ENCODE results near the gene FAM185A. TPM values are rescaled to one million over a fixed set of nuclear protein-coding genes. Genes with fewer than 3 reads are reported as not detected.
"Not testable (repeated sequence)": the region's sequence is repeated elsewhere in the genome, so short reads cannot be mapped to it uniquely, and the experiment has no call there.

Gene FAM185A
- 10 to 100 TPM in 1 of 2 donors, 1 to 10 TPM in 1; 8.7 to 11.3 TPM for total RNA-seq

DNA sequence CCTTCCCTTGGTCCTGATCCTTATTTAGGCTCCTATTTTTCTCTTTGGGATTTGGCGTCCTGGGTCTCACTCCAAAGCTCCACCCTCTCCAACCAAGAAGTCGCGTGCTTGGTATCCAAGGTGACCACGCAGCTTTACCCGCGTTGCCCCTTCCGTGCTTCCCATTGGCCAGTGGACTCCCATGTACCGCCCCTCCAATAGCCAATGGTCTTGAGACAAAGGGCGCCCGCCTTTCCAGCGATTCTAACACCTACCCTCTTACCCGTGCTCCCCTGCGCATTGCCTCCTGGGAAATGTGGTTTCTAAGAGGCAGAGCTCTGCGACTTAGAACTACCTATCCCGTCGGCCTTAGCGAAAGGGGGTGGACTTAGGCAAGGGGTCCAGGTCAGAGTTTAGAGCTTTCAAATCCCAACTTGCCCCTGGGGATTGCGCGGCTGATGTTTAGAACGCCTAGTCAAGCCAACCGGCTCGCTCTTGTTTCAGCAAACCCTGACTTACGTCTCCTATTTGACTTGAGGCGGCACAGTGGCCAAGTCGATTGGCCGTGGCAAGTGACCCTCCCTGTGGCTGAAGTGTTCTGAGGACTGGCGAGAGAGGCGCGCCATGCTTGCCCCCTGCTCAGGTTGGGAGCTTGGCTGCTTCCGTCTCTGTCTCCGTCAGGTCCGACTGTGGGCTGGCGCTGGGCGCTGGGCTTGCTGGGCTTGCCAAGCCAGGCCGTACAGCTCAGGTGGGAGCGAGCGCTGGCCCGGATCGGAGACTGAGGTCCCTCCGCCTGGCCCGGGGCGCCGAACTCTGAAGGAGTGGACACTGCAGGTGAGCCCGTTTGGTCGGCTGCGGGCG is at the start of gene FAM185A:
Gene FAM185A (plus strand): TSS at position 395 of the 840 bp plus-strand sequence. CDS start 209 bp downstream, at position 604.
- H3K27me3 Mint-ChIP-seq; H3K36me3 Mint-ChIP-seq (ENCODE audit: low read depth); H3K9me3 Mint-ChIP-seq; H3K4me1 Mint-ChIP-seq: not testable (repeated sequence)
- peak; percentile 99 for ATAC-seq (replicated peaks)
- peak within 1 kb of the TSS; percentile 76 for H3K4me3 Mint-ChIP-seq
- peak within 1 kb of the TSS; percentile 39 for H3K27ac Mint-ChIP-seq

GRCh38 chr7:102713011-102713690 is 35.6 kb upstream of the FAM185A start:
- H3K27me3 Mint-ChIP-seq; H3K36me3 Mint-ChIP-seq (ENCODE audit: low read depth); H3K9me3 Mint-ChIP-seq: not testable (repeated sequence)
- Mint-ChIP-seq H3K4me3 (peak overlapping the region; percentile 63), H3K27ac (peak overlapping the region; percentile 95), H3K4me1 (peaks cover 17% of the 10 kb centered on the region)
- ATAC-seq (replicated peaks), result peak; percentile 59

GRCh38 chr7:102713691-102714080 is 35.1 kb upstream of the FAM185A start:
- H3K27me3 Mint-ChIP-seq; H3K9me3 Mint-ChIP-seq; H3K36me3 Mint-ChIP-seq (ENCODE audit: low read depth): not testable (repeated sequence)
- peak; percentile 78 for ATAC-seq (replicated peaks)
- Mint-ChIP-seq H3K4me3 (peak overlapping the region; percentile 63), H3K4me1 (peaks cover 17% of the 10 kb centered on the region), H3K27ac (peak overlapping the region; percentile 95)

GRCh38 chr7:102714774-102715522 is 33.9 kb upstream of the FAM185A start:
- H3K27ac Mint-ChIP-seq, result peak overlapping the region; percentile 96

DNA sequence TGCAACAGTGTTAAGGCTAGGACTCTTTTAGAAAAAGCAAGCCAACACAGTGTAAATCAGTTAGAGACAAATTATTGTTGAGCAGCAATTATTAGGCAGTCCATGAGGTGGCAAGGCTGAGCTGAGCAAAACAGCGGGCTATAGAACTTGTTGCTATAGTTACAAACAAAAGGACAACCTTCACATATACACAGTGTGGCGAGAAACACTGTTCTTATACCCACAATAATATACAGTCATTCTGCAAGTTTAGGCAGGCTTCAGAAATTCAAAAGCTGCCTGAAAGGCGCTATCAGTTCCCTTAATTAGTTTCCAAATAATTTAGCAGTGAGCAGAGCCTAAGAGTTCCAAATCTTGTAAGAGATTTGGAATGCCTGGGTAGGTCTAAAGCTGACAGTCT is 33.1 kb upstream of the FAM185A start:
- ATAC-seq (replicated peaks), result peak; percentile 37
- peak overlapping the region; percentile 42 for H3K4me3 Mint-ChIP-seq
- H3K4me1 Mint-ChIP-seq, result peaks cover 17% of the 10 kb centered on the region
- peak overlapping the region; percentile 96 for H3K27ac Mint-ChIP-seq
- not testable (repeated sequence) for H3K9me3 Mint-ChIP-seq; H3K27me3 Mint-ChIP-seq; H3K36me3 Mint-ChIP-seq (ENCODE audit: low read depth)

More at GRCh38 chr7:102714774-102715522, 33.9 kb upstream of the FAM185A start:
- H3K36me3 Mint-ChIP-seq (ENCODE audit: low read depth); H3K9me3 Mint-ChIP-seq; H3K27me3 Mint-ChIP-seq: not testable (repeated sequence)
- Mint-ChIP-seq H3K4me3 (peak overlapping the region; percentile 42), H3K4me1 (peaks cover 17% of the 10 kb centered on the region)
- ATAC-seq (replicated peaks), result peak; percentile 86

- H3K9me3 Mint-ChIP-seq; ATAC-seq (replicated peaks); H3K4me1 Mint-ChIP-seq; H3K36me3 Mint-ChIP-seq (ENCODE audit: low read depth); H3K27me3 Mint-ChIP-seq; H3K4me3 Mint-ChIP-seq: not testable (repeated sequence)
- H3K27ac Mint-ChIP-seq, result peak overlapping the region; percentile 44
Observed at GRCh38 chr7:102718491-102718890, 30.3 kb upstream of the FAM185A start.

DNA sequence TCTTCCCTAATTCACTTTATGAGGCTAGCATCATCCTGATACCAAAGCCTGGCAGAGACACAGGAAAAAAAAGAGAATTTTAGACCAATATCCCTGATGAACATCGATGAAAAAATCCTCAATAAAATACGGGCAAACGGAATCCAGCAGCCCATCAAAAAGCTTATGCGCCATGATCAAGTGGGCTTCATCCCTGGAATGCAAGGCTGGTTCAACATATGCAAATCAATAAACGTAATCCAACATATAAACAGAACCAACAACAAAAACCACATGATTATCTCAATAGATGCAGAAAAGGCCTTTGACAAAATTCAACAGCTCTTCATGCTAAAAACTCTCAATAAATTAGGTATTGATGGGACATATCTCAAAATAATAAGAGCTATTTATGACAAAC is 22.6 kb upstream of the FAM185A start:
- not testable (repeated sequence) for H3K36me3 Mint-ChIP-seq (ENCODE audit: low read depth); H3K27me3 Mint-ChIP-seq; H3K9me3 Mint-ChIP-seq; H3K4me3 Mint-ChIP-seq; H3K27ac Mint-ChIP-seq; ATAC-seq (replicated peaks); H3K4me1 Mint-ChIP-seq

DNA sequence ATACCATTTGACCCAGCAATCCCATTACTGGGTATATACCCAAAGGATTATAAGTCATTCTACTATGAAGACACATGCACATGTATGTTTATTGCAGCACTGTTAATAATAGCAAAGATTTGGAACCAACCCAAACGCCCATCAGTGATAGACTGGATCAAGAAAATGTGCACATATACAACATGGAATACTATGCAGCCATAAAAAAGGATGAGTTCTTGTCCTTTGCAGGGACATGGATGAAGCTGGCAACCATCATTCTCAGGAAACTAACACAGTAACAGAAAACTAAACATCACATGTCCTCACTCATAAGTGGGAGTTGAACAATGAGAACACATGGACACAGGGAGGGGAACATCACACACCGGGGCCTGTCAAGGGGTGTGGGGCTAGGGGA is 19.1 kb upstream of the FAM185A start:
- not testable (repeated sequence) for H3K4me1 Mint-ChIP-seq; H3K9me3 Mint-ChIP-seq; H3K27me3 Mint-ChIP-seq; H3K27ac Mint-ChIP-seq; H3K4me3 Mint-ChIP-seq; H3K36me3 Mint-ChIP-seq (ENCODE audit: low read depth); ATAC-seq (replicated peaks)

DNA sequence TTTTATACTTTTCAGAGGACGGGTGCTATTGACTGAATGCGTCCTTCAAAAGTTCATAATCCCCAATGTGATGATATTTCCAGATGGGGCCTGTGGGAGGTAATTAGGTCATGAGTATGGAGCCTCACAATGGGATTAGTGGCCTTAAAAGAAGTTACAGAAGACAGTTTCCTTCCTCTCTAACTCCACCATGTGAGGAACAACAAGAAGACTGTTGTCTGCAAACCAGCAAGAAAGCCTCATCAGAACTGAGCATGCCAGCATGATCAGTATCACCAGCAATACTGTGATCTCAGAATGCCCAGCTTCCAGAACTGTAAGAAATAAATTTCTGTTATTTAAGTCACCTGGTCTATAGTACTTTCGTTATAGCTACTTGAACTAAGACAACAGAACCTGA is 18.4 kb upstream of the FAM185A start:
- H3K4me1 Mint-ChIP-seq; H3K36me3 Mint-ChIP-seq (ENCODE audit: low read depth); H3K9me3 Mint-ChIP-seq; ATAC-seq (replicated peaks); H3K27me3 Mint-ChIP-seq; H3K4me3 Mint-ChIP-seq; H3K27ac Mint-ChIP-seq: not testable (repeated sequence)

DNA sequence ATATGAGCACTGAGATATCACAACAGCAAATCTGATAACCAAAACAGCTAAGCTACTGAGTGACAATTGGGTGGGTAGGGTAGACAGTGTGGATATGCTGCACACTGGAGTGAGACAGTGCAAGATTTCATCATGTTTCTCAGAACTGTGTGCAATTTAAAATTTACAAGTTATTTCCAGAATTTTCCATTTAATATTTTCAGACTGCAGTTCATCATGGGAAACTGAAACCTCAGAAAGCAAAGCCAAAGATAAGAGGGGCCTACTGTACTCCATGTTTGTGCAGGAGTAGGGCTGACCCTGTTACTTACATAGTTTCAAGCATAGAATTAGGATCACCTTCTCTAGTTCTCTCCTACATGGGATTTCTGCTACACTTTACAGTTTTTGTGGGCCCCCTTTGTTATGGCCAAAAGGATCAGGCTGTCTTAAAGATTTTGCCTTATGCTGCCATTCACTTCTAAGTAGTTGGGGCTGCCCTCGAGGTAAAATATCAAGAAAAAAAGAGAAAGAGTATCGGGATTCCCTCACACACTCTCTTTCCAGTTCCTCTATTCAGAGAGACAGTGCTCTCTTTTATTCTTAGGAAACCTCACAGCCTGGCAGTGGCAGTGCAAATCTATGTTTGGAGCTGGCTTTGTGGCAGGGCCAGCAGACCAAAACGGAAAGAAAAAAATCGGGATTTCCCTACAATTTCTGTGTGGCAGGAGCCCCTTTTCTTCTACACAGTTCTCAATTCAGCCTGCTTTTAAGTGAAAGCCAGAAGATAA is 6.6 kb upstream of the FAM185A start:
- H3K27ac Mint-ChIP-seq; ATAC-seq (replicated peaks); H3K9me3 Mint-ChIP-seq; H3K27me3 Mint-ChIP-seq; H3K36me3 Mint-ChIP-seq (ENCODE audit: low read depth); H3K4me1 Mint-ChIP-seq; H3K4me3 Mint-ChIP-seq: not testable (repeated sequence)

- not testable (repeated sequence) for H3K27me3 Mint-ChIP-seq; H3K9me3 Mint-ChIP-seq; H3K27ac Mint-ChIP-seq; H3K36me3 Mint-ChIP-seq (ENCODE audit: low read depth); H3K4me3 Mint-ChIP-seq; H3K4me1 Mint-ChIP-seq; ATAC-seq (replicated peaks)
Observed at GRCh38 chr7:102743861-102744260, 4.9 kb upstream of the FAM185A start.

GRCh38 chr7:102745494-102746288 is 3.1 kb upstream of the FAM185A start:
- H3K36me3 Mint-ChIP-seq (ENCODE audit: low read depth); ATAC-seq (replicated peaks); H3K4me1 Mint-ChIP-seq; H3K9me3 Mint-ChIP-seq; H3K4me3 Mint-ChIP-seq; H3K27me3 Mint-ChIP-seq; H3K27ac Mint-ChIP-seq: not testable (repeated sequence)

GRCh38 chr7:102749445-102749786 is 617 bp downstream of the FAM185A start:
- H3K27ac Mint-ChIP-seq; ATAC-seq (replicated peaks); H3K4me1 Mint-ChIP-seq; H3K36me3 Mint-ChIP-seq (ENCODE audit: low read depth); H3K27me3 Mint-ChIP-seq; H3K9me3 Mint-ChIP-seq: not testable (repeated sequence)
- peak overlapping the region; percentile 76 for H3K4me3 Mint-ChIP-seq

- not testable (repeated sequence) for H3K4me3 Mint-ChIP-seq; H3K27me3 Mint-ChIP-seq; H3K4me1 Mint-ChIP-seq; ATAC-seq (replicated peaks); H3K36me3 Mint-ChIP-seq (ENCODE audit: low read depth); H3K9me3 Mint-ChIP-seq; H3K27ac Mint-ChIP-seq
Observed at GRCh38 chr7:102758227-102758626, 9.4 kb downstream of the FAM185A start.

Measured in activated T-helper 17 cell treated with anti-CD3 and anti-CD28 coated beads, Interleukin-2, amount 50 U/mL, for 72 hours (primary cell).